Liver (tissue), 9 donors: ENCODE results near the gene GPX5. TPM values are rescaled to one million over a fixed set of nuclear protein-coding genes. Genes with fewer than 3 reads are reported as not detected.

Experiments
- DNase-seq: peaks from one replicate; pipeline ENCODE4 v3.0.0-alpha.2; 2017; ENCODE audit warnings: low spot score
- H3K27ac ChIP-seq, 2 donors: one replicate each; pipeline ENCODE4 v1.7.0; 2013; ENCODE audit warnings: inconsistent platforms in 2 of 2, low read length in 2 of 2, control low read depth in 1 of 2, low read depth in 1 of 2, mild to moderate bottlenecking in 1 of 2
- H3K27me3 ChIP-seq, 4 donors: one replicate each; pipeline versions ENCODE4 v1.6.1 to v1.7.0; 2013; ENCODE audit warnings: low read length in 3 of 4, inconsistent platforms in 1 of 4, mild to moderate bottlenecking in 1 of 4, moderate library complexity in 1 of 4; ENCODE audit not compliant: control insufficient read depth in 4 of 4, insufficient read depth in 4 of 4
- H3K36me3 ChIP-seq, 4 donors: one replicate each; pipeline versions ENCODE4 v1.6.1 to v1.7.0; 2013; ENCODE audit warnings: low read length in 3 of 4, mild to moderate bottlenecking in 3 of 4, low read depth in 1 of 4, moderate library complexity in 1 of 4; ENCODE audit not compliant: control insufficient read depth in 4 of 4, insufficient read depth in 3 of 4
- H3K4me1 ChIP-seq, 4 donors: one replicate each; pipeline versions ENCODE4 v1.6.1 to v1.7.0; 2013; ENCODE audit warnings: low read length in 3 of 4, mild to moderate bottlenecking in 3 of 4, moderate library complexity in 1 of 4; ENCODE audit not compliant: control insufficient read depth in 4 of 4, insufficient read depth in 4 of 4
- H3K4me3 ChIP-seq, 3 donors: one replicate each; pipeline versions ENCODE4 v1.6.1 to v1.7.0; 2013; ENCODE audit warnings: low read length in 3 of 3, control low read depth in 1 of 3, low read depth in 1 of 3, mild to moderate bottlenecking in 1 of 3
- H3K9ac ChIP-seq, 2 donors: one replicate each; pipeline ENCODE4 v1.7.0; 2013; ENCODE audit warnings: low read length in 2 of 2, mild to moderate bottlenecking in 2 of 2, moderate library complexity in 2 of 2, control low read depth in 1 of 2, low read depth in 1 of 2
- H3K9me3 ChIP-seq, 4 donors: one replicate each; pipeline versions ENCODE4 v1.6.1 to v1.7.0; 2013; ENCODE audit warnings: low read length in 3 of 4; ENCODE audit not compliant: control insufficient read depth in 4 of 4
- EGR1 ChIP-seq, 2 donors: IDR thresholded peaks; 2 replicates each; pipeline ENCODE4 v1.6.1; 2016 to 2018; ENCODE audit warnings: antibody characterized with exemption in 2 of 2, low read depth in 2 of 2
- FOXA1 ChIP-seq: IDR thresholded peaks from 2 replicates; pipeline ENCODE4 v1.6.1; 2016; ENCODE audit warnings: antibody characterized with exemption
- FOXA2 ChIP-seq: IDR thresholded peaks from 2 replicates; pipeline ENCODE4 v1.6.1; 2016; ENCODE audit warnings: antibody characterized with exemption
- GABPA ChIP-seq, 2 donors: IDR thresholded peaks in 1 of 2; conservative IDR thresholded peaks in 1 of 2; 2 replicates each; pipeline ENCODE4 v1.6.1; 2016; ENCODE audit warnings: antibody characterized with exemption in 2 of 2, mild to moderate bottlenecking in 1 of 2, moderate library complexity in 1 of 2
- HNF4A ChIP-seq, 2 donors: conservative IDR thresholded peaks; 2 replicates each; pipeline ENCODE4 v1.6.1; 2016; ENCODE audit warnings: antibody characterized with exemption in 2 of 2, mild to moderate bottlenecking in 2 of 2
- HNF4G ChIP-seq: IDR thresholded peaks from 2 replicates; pipeline ENCODE4 v1.6.1; 2016; ENCODE audit warnings: antibody characterized with exemption
- JUND ChIP-seq, 2 donors: IDR thresholded peaks; 2 replicates each; pipeline ENCODE4 v1.6.1; 2016; ENCODE audit warnings: antibody characterized with exemption in 2 of 2
- RAD21 ChIP-seq, 2 donors: IDR thresholded peaks; 2 replicates each; pipeline ENCODE4 v1.6.1; 2016; ENCODE audit warnings: antibody characterized with exemption in 2 of 2, mild to moderate bottlenecking in 2 of 2
- RXRA ChIP-seq, 2 donors: IDR thresholded peaks; 2 replicates each; pipeline ENCODE4 v1.6.1; 2017 to 2018; ENCODE audit warnings: antibody characterized with exemption in 2 of 2, mild to moderate bottlenecking in 1 of 2
- SP1 ChIP-seq: IDR thresholded peaks from 2 replicates; pipeline ENCODE4 v1.6.1; 2018; ENCODE audit warnings: antibody characterized with exemption, mild to moderate bottlenecking
- TAF1 ChIP-seq: conservative IDR thresholded peaks from 2 replicates; pipeline ENCODE4 v1.6.1; 2016; ENCODE audit warnings: antibody characterized with exemption, mild to moderate bottlenecking
- YY1 ChIP-seq: IDR thresholded peaks from 2 replicates; pipeline ENCODE4 v1.6.1; 2016; ENCODE audit warnings: antibody characterized with exemption, mild to moderate bottlenecking
- WGBS: extraction: QIAGEN DNeasy Blood & Tissue Kit; methylation state at CpG from one replicate; pipeline ENCODE4 v1.1.7; 2013; 5-methylcytosine and 5-hydroxymethylcytosine counted together
- polyA plus RNA-seq, 2 donors: library from polyadenylated mRNA; stranded (reverse) in 1 of 2; unstranded in 1 of 2; fragments of 200-250 nt in 1 of 2; fragments of >200 nt in 1 of 2; fragmentation: Nextera tagmentation in 1 of 2; extraction: Ambion mirVana in 1 of 2; gene quantifications; one replicate each; pipeline versions ENCODE4 v1.2.1 to v1.2.3, GENCODE V29; 2013 to 2015
- total RNA-seq, 2 donors: library from RNA; depleted of rRNA; stranded (reverse); fragments of >200 nt; gene quantifications; one replicate each; pipeline ENCODE4 v1.2.3, GENCODE V29; 2014
- TF ChIP-seq, protein P1 (sequence below): IDR thresholded peaks from 2 replicates; pipeline ENCODE4 v1.6.1; 2016; ENCODE audit warnings: antibody characterized with exemption
- TF ChIP-seq, protein P2 (sequence below): IDR thresholded peaks from 2 replicates; pipeline ENCODE4 v1.6.1; 2016; ENCODE audit warnings: antibody characterized with exemption, mild to moderate bottlenecking
- TF ChIP-seq, protein P3 (sequence below): IDR thresholded peaks from 2 replicates; pipeline ENCODE4 v1.6.1; 2016; ENCODE audit warnings: antibody characterized with exemption
- TF ChIP-seq, protein P4 (sequence below): fragments of 150-350 bp; IDR thresholded peaks from 2 replicates; pipeline ENCODE4 v1.5.1; 2017; ENCODE audit warnings: improper control_type of control experiment, low read depth, low read length; ENCODE audit not compliant: missing input control
- donor health status: healthy.
- donor health status: healthy.
- donor health status: healthy.
- donor health status: healthy.
- donor health status: healthy.

Gene GPX5
- total and polyA plus RNA-seq, 4 donors: not detected

DNA sequence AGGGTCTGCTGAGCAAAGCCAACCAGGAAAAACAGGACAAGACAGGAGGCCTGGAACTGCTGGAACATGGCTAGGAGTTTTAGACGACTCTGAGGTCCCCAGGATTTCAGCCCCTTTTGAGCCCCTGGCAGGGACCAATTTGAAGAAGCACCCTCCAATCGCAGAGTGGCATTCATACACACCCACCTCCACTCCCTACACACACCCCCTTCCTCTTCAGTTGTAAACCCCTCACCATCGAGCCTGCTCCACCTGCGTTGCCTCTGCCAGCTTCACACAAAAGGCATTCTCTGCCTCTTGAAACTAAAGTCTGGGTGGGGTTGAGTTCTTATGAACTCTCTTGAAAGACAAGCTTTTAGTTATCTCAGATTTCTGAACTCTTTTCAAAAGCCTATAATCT, 10.0 kb upstream of the GPX5 start, which contains the start of gene GPX6:
TSS of gene GPX6 (minus strand) at position 118 of the 400 bp plus-strand sequence. CDS start at position 68, 50 bp downstream.
- Histone ChIP-seq H3K9me3 (no peaks in the 10 kb centered on the region), H3K36me3 (no peaks in the 10 kb centered on the region), H3K4me1 (no peaks in the 10 kb centered on the region), H3K9ac (no peak within 1 kb of the TSS), H3K4me3 (no peak within 1 kb of the TSS), H3K27ac (no peak within 1 kb of the TSS), H3K27me3 (peaks cover 0 to 2% (median 0%) of the 10 kb centered on the region in 4 donors)
- 68% methylated on average over 4 of the region's 4 CpGs for WGBS
- no peak for DNase-seq
- TF ChIP-seq, protein P1, sequence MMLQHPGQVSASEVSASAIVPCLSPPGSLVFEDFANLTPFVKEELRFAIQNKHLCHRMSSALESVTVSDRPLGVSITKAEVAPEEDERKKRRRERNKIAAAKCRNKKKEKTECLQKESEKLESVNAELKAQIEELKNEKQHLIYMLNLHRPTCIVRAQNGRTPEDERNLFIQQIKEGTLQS: no peak
- TF ChIP-seq FOXA1: no peak
- TF ChIP-seq HNF4G: no peak
- TF ChIP-seq EGR1 (IDR thresholded peaks at IDR 0.05; ENCODE audit: low read depth in 2 of 2): no peak
- TF ChIP-seq FOXA2: no peak
- TF ChIP-seq RAD21 (IDR thresholded peaks at IDR 0.05): no peak
- no peak for TF ChIP-seq JUND (IDR thresholded peaks at IDR 0.05)
- TF ChIP-seq SP1: no peak
- TF ChIP-seq, protein P2, sequence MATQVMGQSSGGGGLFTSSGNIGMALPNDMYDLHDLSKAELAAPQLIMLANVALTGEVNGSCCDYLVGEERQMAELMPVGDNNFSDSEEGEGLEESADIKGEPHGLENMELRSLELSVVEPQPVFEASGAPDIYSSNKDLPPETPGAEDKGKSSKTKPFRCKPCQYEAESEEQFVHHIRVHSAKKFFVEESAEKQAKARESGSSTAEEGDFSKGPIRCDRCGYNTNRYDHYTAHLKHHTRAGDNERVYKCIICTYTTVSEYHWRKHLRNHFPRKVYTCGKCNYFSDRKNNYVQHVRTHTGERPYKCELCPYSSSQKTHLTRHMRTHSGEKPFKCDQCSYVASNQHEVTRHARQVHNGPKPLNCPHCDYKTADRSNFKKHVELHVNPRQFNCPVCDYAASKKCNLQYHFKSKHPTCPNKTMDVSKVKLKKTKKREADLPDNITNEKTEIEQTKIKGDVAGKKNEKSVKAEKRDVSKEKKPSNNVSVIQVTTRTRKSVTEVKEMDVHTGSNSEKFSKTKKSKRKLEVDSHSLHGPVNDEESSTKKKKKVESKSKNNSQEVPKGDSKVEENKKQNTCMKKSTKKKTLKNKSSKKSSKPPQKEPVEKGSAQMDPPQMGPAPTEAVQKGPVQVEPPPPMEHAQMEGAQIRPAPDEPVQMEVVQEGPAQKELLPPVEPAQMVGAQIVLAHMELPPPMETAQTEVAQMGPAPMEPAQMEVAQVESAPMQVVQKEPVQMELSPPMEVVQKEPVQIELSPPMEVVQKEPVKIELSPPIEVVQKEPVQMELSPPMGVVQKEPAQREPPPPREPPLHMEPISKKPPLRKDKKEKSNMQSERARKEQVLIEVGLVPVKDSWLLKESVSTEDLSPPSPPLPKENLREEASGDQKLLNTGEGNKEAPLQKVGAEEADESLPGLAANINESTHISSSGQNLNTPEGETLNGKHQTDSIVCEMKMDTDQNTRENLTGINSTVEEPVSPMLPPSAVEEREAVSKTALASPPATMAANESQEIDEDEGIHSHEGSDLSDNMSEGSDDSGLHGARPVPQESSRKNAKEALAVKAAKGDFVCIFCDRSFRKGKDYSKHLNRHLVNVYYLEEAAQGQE: no peak
- no peak for TF ChIP-seq GABPA (IDR thresholded peaks at IDR 0.05 in 1 of 2, conservative IDR thresholded peaks at IDR 0.05 in 1 of 2)
- no peak for TF ChIP-seq HNF4A (conservative IDR thresholded peaks at IDR 0.05)
- TF ChIP-seq, protein P3, sequence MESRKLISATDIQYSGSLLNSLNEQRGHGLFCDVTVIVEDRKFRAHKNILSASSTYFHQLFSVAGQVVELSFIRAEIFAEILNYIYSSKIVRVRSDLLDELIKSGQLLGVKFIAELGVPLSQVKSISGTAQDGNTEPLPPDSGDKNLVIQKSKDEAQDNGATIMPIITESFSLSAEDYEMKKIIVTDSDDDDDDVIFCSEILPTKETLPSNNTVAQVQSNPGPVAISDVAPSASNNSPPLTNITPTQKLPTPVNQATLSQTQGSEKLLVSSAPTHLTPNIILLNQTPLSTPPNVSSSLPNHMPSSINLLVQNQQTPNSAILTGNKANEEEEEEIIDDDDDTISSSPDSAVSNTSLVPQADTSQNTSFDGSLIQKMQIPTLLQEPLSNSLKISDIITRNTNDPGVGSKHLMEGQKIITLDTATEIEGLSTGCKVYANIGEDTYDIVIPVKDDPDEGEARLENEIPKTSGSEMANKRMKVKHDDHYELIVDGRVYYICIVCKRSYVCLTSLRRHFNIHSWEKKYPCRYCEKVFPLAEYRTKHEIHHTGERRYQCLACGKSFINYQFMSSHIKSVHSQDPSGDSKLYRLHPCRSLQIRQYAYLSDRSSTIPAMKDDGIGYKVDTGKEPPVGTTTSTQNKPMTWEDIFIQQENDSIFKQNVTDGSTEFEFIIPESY: no peak
- no peak for TF ChIP-seq YY1
- TF ChIP-seq RXRA (IDR thresholded peaks at IDR 0.05): no peak
- TF ChIP-seq, protein P4, sequence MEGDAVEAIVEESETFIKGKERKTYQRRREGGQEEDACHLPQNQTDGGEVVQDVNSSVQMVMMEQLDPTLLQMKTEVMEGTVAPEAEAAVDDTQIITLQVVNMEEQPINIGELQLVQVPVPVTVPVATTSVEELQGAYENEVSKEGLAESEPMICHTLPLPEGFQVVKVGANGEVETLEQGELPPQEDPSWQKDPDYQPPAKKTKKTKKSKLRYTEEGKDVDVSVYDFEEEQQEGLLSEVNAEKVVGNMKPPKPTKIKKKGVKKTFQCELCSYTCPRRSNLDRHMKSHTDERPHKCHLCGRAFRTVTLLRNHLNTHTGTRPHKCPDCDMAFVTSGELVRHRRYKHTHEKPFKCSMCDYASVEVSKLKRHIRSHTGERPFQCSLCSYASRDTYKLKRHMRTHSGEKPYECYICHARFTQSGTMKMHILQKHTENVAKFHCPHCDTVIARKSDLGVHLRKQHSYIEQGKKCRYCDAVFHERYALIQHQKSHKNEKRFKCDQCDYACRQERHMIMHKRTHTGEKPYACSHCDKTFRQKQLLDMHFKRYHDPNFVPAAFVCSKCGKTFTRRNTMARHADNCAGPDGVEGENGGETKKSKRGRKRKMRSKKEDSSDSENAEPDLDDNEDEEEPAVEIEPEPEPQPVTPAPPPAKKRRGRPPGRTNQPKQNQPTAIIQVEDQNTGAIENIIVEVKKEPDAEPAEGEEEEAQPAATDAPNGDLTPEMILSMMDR: no peak
- TF ChIP-seq TAF1: no peak

DNA sequence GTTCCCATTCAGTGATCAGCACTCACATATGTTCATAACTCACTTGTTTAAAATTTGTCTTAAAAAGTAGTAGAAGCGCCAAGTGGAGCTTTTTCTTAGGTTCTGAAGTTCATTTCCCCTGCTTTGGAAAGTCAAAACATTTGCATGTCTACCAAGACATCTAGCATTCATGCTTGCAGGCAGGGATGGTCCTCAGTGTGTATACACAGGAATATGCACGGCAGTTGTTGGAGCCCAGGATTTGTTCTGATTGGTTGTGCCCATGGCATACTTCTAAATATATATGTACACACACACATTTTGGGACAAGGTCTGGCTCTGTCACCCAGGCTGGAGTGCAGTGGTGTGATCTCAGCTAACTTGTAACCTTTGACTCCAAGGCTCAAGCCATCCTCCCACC, 7.7 kb upstream of the GPX5 start:
- WGBS: 77% methylated on average over 2 of the region's 2 CpGs
- no peaks in the 10 kb centered on the region for H3K36me3 ChIP-seq
- no peak for DNase-seq
- no peak overlapping the region for H3K27ac ChIP-seq
- H3K27me3 ChIP-seq: peaks cover 0 to 4% (median 1%) of the 10 kb centered on the region in 4 donors
- TF ChIP-seq JUND (IDR thresholded peaks at IDR 0.05) (no peak), GABPA (IDR thresholded peaks at IDR 0.05 in 1 of 2, conservative IDR thresholded peaks at IDR 0.05 in 1 of 2) (no peak), SP1 (no peak), EGR1 (IDR thresholded peaks at IDR 0.05; ENCODE audit: low read depth in 2 of 2) (no peak)
- no peaks in the 10 kb centered on the region for H3K9me3 ChIP-seq
- H3K4me3 ChIP-seq: no peak overlapping the region
- no peaks in the 10 kb centered on the region for H3K4me1 ChIP-seq
- H3K9ac ChIP-seq: no peak overlapping the region
